Thyroid gland (tissue), 4 donors: ENCODE measurements around the gene CCS.

Experiments
- POLR2A ChIP-seq, 2 donors: fragments of 450-650 bp; IDR thresholded peaks; one replicate each; pipeline ENCODE4 v1.6.1; 2017; ENCODE audit warnings: antibody characterized with exemption in 2 of 2, mild to moderate bottlenecking in 2 of 2, moderate library complexity in 1 of 2
- TF ChIP-seq, protein P1 (sequence below), 6 experiments: fragments of 200-600 bp in 3 of 6; fragments of 450-650 bp in 3 of 6; sonication (generic) in 3 of 6; IDR thresholded peaks; one replicate each; pipeline ENCODE4 v1.5.1; 2016 to 2019; ENCODE audit warnings: antibody characterized with exemption in 6 of 6, mild to moderate bottlenecking in 2 of 6, inconsistent platforms in 1 of 6, moderate library complexity in 1 of 6

DNA sequence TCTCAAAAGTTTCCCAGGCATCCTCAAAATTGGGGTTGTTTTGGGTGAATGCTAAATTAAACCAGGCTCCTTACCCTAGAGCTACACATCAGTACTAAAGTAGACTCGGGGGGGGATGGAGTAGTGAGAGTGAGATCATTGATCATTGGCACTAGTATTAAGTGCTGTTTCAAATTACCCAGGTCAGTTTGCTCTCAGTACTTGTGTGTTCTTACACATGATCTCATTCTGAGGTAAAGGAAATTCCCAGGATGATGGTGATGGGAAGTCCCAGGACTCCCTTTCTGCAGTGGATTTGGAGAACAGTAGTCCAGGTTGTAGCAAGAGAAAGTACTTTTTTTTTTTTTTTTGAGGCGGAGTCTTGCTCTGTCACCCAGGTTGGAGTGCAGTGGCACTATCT, 58.0 kb downstream of the CCS start:
- TF ChIP-seq POLR2A (IDR thresholded peaks at IDR 0.05) = no peak
- TF ChIP-seq, protein P1, sequence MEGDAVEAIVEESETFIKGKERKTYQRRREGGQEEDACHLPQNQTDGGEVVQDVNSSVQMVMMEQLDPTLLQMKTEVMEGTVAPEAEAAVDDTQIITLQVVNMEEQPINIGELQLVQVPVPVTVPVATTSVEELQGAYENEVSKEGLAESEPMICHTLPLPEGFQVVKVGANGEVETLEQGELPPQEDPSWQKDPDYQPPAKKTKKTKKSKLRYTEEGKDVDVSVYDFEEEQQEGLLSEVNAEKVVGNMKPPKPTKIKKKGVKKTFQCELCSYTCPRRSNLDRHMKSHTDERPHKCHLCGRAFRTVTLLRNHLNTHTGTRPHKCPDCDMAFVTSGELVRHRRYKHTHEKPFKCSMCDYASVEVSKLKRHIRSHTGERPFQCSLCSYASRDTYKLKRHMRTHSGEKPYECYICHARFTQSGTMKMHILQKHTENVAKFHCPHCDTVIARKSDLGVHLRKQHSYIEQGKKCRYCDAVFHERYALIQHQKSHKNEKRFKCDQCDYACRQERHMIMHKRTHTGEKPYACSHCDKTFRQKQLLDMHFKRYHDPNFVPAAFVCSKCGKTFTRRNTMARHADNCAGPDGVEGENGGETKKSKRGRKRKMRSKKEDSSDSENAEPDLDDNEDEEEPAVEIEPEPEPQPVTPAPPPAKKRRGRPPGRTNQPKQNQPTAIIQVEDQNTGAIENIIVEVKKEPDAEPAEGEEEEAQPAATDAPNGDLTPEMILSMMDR (IDR thresholded peaks at IDR 0.05) = no peak
